ENCODE results near the gene SMAP2. TPM values are rescaled to one million over a fixed set of nuclear protein-coding genes. Genes with fewer than 3 reads are reported as not detected.
A peak's percentile ranks its signal among the peaks of the same experiment; 100 is the strongest.

Gene SMAP2
- total RNA-seq, 1 donor from 2014 or later: 3.7 TPM

GRCh38 chr1:40391688-40392145 lies 18.2 kb downstream of the SMAP2 start:
- no peak for DNase-seq

- DNase-seq: no peak
These were observed 18.7 kb downstream of the SMAP2 start for GRCh38 chr1:40392221-40392620.

DNA sequence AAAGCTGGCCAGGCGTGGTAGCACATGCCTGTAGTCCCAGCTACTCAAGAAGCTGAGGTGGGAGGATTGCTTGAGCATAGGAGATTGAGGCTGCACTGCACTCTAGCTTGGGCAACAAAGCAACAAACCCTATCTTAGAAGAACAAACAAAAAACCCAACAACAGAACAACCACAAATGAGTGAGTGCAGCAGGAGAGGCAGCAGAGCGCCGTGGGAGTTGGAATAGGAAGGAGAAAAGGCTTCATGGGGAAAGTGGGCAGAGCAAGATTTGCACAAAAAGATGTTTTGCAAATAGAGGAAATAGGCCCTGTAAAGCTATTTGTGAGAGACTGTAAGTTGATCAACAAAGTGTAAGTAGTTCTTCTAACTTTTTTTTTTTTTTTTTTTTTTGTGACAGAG lies 19.6 kb downstream of the SMAP2 start:
- no peak for DNase-seq

GRCh38 chr1:40394491-40395172 lies 21.1 kb downstream of the SMAP2 start:
- DNase-seq: no peak

GRCh38 chr1:40395190-40396175 lies 22.0 kb downstream of the SMAP2 start:
- no peak for DNase-seq

DNA sequence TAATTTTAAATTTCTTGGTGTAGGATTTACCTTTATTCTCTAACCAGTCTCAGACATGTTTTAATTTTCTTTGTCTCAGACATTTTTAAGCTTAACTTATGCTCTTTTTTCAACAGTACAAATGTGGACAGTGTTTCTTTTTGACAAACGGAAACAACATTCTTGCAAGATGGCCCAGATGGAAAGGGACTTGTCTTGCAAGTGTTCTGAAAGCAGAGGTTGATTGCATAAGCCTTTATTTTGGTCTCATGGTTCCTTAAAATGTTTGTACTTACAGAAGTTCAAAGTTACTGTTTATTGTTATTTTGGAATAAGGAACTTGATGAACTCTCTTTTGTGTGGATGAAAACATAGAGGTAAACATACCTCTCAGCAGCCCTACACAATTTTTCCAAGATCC lies 22.9 kb downstream of the SMAP2 start:
- DNase-seq: no peak

- DNase-seq: no peak
These were observed 23.7 kb downstream of the SMAP2 start for GRCh38 chr1:40397258-40397657.

DNA sequence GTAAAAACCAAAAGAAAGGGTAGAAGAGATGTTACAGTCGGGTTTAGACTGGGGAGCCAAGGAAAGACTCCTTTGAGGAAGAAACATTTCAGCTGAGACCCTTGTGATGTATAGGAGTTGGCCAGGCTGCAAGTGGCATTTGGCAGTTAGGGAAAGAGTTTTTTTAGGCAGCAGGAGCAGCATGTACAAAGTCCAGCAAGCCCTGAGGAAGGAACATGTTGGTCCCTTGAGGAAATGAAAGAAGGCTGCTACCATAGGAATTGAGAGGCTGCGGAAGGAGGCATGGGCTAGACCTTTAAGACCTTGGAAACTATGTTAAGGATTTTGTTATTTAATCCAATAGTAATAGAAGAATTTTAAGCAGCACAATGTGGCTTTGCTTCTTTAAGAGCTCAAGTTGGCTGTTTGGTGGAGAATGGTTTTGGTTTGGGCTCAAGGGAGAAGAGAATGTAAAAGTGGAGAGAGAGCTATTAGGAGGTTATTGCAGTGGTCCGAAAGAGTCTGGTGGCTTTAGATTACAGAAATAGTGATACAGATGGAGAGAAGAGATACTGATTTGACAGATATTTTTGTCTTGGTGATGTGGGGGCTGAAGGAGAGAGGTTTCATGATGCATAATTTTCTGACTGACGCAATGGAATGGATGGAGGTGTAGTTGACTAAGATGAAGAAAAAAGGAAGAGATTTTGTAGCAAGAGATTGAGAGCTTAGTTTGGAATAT lies 26.6 kb downstream of the SMAP2 start:
- DNase-seq: no peak

GRCh38 chr1:40401473-40402201 lies 28.1 kb downstream of the SMAP2 start:
- no peak for DNase-seq

- DNase-seq: peak; percentile 80
These were observed 31.3 kb downstream of the SMAP2 start for GRCh38 chr1:40404670-40405462.

- DNase-seq: no peak
These were observed 32.3 kb downstream of the SMAP2 start for GRCh38 chr1:40405812-40406211.

DNA sequence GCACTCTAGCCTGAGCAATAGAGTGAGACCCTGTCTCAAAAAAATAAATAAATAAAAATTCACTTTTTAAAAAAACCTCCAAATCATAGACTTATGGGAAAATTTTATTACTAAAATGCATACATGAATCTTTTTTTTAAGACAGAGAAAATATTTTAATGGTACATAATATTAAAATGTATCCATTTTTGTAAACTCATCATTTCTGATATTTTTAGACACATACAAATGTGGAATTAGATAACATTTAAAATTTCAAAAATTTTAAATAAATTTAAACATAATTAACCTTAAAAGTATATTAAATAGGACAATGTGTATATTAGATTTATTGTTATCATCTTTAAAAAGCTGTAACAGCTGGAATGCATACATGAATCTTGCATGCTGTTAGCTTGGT lies 33.9 kb downstream of the SMAP2 start:
- DNase-seq: no peak

DNA sequence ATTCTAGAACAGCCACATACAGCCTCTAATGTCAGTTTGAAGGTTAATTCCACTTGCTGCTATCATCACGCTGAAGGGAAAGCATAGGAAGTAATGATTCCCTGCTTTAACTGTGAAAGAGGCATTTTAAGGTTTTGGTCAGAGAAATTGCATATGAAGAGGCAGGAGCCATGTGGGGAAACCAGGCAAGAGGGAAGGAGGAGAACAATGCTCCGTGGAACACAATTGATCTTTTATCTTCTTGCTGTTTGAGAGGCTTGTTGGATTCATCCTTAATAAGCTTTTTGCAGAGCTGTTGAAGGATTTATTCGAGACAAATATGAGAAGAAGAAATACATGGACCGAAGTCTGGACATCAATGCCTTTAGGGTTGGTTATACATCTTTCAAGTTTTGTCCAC lies 35.9 kb downstream of the SMAP2 start:
- DNase-seq: no peak

DNA sequence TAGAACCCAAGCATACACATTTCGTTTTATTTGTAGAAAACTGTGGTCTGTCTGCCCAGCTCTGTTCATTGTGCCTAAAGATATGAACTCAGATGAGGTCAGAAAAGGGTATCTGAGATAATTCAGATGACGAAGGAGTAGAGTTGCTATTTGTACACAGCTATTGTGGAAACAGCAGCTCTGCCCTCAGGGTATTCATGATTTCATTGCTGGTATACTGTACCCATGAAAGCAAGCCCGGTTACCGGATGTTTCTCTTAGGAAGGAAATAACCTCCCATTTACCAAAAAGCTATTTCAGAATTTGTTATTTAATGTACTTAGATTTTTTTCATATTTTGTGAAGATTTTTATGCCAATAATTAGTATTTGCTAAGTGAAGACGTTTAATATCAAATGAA lies 37.8 kb downstream of the SMAP2 start:
- DNase-seq: peak; percentile 23

- DNase-seq: no peak
These were observed 38.3 kb downstream of the SMAP2 start for GRCh38 chr1:40411843-40412242.

GRCh38 chr1:40413527-40414252 lies 40.2 kb downstream of the SMAP2 start:
- DNase-seq: no peak

- no peak for DNase-seq
These were observed 40.8 kb downstream of the SMAP2 start for GRCh38 chr1:40414331-40414730.

DNA sequence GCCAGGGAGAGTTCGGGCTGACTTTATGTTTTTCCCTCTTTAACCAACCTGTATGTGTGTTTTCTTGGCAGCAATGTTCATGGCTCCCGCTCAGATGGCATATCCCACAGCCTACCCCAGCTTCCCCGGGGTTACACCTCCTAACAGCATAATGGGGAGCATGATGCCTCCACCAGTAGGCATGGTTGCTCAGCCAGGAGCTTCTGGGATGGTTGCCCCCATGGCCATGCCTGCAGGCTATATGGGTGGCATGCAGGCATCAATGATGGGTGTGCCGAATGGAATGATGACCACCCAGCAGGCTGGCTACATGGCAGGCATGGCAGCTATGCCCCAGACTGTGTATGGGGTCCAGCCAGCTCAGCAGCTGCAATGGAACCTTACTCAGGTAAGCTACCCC lies 43.2 kb downstream of the SMAP2 start:
- no peak for DNase-seq

DNA sequence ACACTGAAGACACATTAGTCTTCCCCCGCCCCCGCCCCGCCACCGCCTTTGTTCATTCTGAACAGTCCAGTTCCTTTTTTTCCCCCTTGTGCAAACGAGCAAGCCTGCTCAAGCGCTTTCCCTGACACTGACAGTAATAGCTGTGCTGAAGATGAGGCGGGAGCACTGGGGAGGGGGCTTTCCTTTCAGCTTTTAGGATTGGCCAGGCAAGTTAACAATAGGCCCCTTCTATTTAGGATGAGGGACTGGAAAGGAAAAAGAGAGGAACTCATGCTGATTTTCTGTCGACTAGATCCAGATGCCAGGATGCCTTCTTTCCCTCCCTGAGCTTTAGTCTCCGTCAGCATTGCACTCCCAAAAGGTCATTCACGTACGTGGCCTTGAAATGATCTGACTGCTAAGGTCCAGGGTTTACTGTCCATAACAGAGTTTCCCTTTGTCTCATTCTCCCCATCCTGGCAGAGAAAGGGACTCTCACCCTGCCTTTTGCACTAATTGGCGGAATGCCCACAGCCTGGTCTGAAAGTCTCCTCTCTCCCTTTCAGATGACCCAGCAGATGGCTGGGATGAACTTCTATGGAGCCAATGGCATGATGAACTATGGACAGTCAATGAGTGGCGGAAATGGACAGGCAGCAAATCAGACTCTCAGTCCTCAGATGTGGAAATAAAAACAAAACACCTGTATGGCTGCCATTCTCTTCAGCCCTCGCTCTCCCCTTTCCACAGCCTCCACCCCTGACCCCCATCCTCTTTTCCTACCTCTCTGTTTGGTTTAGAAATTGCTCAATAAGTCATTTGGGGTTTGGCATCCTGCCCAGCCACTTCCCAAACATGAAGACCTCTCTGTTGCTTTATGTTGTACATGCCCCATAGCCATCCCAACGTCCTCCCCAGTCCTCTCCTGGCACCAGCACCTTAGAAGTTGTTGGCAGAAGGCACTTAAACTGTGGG lies 48.2 kb downstream of the SMAP2 start:
- DNase-seq: no peak
